CD4-positive, alpha-beta T cell treated with Interleukin-4 for 4 hours (primary cell): Measurements from ENCODE around the gene NKIRAS2.

Experiments used
- DNase-seq: peaks from one replicate; pipeline ENCODE4 v3.0.0-alpha.2; 2020

Gene NKIRAS2

DNA sequence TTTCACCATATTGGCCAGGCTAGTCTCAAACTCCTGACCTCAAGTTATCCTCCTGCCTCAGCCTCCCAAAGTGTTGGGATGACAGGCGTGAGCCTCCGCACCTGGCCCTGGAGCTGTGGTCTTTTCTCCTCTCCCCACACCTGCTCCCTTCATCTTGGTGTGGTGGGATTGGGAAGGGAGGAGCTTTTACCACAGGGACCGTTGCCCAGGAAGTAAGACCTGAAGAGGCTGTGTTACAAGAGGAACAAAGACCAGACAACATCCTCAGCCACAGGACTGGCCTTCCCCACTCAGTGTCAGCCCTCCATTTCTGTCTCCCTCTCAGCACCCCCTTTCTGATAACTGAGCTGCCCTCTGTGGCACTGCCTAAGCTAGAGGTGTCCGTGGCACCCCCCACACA, 39.9 kb downstream of the NKIRAS2 start:
- no peak for DNase-seq

DNA sequence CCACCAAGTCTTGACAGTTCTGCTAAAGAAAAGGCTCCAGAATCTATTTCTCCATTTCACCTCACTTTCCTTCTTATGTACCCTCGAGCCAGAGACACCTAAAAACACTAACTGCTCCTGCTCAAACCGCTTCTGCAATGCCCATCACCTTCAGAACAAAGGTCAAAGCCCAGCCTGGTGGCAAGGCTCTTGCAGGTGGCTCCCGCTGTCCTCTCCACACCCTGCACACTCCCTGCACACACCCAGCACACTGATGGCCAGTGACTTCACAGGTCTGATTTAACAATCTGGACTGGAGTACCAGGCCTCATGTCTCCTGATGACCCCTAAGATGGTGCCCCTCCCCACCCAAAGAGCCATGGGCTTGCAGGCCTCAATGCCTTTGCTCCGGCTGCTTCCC, 40.3 kb downstream of the NKIRAS2 start:
- no peak for DNase-seq

DNA sequence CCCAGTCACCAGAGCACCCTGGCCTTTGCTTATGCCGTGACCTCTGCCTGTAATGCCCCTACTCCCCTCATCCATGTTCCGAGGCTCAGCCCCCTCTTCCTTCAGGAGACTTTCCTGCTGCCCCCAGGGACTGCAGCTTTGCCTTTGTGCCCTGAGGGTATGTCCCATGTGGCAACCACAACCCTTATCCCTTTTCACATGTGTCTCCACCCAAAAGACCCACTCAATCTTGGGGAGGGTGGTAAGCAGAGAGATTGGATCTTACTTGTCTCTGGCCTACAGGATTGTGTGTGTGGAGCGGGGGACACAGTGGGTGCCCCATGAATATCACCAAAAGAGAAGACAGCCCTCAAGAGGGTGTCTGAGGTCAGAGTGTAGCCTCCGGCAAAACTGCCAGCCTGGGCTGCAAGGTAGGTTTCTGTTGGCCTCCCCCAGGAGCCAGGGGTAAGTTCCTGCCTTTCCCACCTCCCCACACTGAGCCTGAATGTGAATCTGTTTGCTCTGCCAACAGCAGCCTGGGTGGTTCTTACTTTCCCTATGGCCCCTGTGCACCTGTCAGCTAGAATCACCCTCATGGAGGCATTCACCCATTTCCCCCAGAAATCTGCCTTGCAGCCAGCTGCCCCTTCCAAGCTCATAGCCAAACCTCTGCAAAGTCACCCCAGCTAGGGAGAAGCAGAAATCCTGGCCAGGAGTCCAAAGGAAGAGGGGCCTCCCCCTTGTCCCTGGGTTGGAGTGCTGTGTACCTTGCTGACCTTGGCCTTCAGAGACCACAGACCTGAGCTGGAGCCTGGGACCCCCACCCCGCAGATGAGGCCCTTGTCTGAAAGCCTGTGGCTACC, 42.0 kb downstream of the NKIRAS2 start:
- no peak for DNase-seq

DNA sequence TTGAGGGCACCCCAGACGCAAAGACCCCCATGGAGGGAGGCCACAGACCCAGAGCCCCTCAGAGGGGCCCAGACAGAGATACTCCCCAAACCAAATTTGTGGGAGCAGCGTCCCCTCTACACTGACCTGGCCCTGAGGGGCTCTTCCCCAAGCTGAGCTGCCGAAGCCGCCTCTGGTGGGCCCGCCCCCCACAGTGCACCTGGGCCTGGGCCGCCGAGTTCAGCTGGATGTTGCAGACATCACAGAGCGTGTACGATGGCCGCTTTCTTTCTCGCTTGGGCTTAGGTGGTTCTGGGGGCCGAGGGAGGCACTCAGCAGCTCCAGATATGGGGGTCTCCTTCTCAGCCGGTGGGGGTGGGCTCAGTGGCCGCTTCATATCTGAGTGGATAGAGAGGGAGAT, 42.8 kb downstream of the NKIRAS2 start:
- no peak for DNase-seq

DNA sequence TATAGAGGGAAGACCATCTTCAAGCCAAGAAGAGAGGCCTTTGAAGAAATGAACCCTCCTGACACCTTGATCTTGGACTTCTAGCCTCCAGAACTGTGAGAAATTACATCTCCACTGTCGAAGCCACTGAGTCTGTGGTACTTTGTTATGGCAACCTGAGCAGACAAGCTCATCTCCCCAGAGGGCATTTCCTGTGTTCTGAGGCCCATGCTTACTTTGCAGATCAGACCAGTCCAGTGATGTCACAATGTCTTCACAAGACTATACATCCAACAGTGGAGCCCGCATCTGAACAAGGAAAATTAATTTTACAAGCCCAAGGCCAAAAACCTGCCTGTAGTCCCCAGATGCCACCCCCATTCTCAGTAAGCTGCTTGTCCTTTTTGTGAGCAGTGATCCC, 45.3 kb downstream of the NKIRAS2 start:
- no peak for DNase-seq

DNA sequence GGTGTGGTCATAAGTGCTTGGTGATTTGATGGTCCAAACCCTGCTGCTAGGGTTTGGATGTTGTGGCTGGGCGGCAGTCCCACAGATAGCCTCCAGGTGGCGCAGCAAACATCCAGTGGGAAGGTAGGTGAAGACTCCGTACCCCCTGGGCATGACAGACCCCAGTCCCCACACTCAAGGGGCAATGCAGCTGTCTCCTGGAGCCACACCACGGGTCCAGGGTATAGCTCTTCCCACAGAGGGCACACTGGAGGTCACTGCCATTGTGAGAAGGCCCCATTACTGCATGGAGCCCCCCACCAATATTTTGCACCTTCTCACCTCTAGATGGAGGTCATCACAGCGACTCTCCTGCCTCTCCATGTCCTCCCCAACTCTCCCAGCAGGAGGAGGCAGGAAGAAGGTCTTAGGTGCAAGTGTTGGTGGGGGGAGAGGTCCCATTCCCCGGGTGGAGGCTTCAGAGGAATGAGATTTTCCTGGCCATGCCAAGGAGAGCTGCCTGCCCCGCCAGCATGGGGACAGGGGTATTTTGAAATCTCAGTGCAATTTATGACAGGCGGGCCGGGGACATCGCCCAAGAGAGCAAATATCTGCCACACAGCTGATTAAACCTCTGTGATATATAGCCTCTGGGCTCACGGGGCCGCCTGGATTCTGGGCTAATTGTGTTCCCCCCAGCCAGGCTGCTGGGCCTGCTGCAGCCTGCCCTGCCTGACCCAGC, 47.6 kb downstream of the NKIRAS2 start:
- DNase-seq, result peak; percentile 62

DNA sequence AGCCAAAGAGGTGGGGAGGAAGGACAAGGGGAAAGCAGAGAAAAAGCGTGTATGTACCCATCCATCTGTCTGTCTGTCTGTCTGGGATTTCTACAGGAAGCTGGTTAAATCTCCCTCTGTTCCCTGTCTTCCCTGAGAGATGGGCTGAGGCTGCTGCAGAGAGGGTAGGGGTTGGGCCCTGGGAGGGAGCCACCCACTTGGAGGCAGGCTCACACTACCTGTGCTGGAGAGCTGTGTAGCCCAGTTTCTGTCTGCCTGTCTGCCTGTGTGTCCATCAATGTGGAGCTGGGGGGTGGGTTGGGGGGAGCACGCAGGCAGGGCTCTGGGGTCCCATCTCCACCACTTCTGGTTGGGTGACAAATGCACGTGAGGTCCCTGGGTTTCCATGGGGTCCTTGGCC, 49.1 kb downstream of the NKIRAS2 start:
- DNase-seq, result no peak

DNA sequence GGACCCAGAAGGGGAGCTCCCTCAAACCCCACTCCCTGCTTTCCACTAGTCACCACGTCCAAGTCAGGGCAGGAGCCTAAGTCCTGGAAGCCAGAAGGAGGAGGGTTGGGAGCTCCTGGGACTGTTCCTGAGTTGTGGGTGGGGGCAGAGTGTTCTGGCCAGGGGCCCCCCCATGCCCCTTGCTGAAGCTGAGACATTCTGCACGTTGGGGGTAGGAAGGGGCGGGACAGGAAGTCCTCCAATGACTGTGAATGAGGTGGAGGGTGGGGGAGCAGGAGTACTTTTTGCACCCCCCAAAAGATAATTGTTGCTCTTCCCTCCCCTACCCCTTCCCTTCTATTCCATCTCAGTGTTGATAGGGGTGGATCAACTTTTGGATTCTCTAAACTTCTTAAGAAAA, 51.9 kb downstream of the NKIRAS2 start:
- no peak for DNase-seq

DNA sequence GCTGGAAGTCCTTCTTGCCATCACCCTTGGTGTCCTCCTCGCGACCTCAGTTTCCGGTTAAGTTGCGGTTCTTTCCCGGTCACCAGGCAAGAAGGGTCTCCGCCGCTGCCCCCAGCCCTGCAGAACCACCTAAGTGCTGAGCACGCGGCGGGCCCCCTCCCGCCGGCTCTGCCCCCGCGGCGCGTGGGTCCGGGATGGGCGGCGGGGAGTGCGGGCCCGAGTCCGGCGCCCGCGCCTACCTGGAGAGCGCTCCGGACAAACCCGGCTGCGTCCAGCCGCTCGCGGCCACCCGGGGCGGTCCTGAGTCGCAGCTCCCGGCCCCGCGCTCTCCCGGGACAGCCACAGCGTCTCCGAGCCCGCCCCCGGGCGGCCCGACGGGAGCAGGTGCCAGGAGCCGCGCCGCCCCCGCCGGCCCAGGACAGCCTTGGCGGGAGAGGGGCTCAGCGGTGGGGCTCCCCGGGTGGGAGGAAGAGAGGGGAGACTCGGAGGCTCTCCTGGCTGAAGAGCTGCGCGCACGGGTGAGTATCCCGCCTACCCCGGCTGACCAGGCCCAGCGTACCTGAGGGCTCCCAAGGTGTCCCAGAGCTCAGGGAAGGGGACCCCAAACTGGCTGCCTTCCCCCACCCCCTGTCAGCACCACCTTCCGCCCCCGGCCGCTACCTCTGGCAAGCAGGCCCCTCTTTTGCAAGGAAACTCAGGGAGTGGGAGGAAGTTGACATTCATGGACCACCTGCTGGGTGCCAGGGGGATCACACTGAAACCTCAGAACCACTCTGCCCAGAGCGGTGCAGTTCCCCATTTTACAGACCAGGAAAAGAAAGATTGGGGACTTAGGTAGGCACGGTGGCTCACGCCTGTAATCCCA, 52.7 kb downstream of the NKIRAS2 start:
- DNase-seq, result no peak
